ENCODE data around the gene TPGS2.

Gene TPGS2

DNA sequence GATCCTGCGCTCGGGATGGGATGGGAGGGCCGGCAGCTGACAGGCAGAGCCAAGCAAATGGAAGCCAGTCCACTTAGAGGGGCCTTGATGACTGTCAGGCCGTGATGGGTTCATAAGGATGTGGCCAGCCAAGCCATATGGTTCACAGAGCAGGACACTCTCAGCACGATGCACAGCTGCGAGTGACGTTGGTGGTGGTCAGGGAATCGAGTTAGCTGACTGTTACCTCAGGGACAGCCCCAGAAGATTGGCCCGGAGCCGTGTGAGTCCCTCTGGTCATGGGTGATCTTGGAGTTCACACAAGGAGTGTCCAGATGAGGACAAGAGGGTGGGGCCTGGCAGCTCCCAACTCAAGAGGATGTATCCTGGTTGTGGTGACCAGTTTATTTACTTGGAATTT, 70.2 kb downstream of the TPGS2 start:
- Histone ChIP-seq H3K23ac (ENCODE audit: low read length in 2 of 2) (no peak overlapping the region), H3K79me1 (replicated peaks; ENCODE audit: low read length, poor library complexity, severe bottlenecking) (peaks cover 2% of the 10 kb centered on the region), H2BK5ac (ENCODE audit: low read depth, low read length, poor library complexity, severe bottlenecking) (no peak overlapping the region), H3K27me3 (ENCODE audit: control insufficient read depth in 1 of 2, insufficient read depth in 1 of 2, low read length in 2 of 2) (no peaks in the 10 kb centered on the region), H2BK12ac (ENCODE audit: low read length in 2 of 2) (no peak overlapping the region), H2BK120ac (ENCODE audit: low read depth, low read length) (no peak overlapping the region), H3K14ac (ENCODE audit: low read length in 2 of 2) (no peak overlapping the region), H3K9ac (ENCODE audit: low read length) (no peak overlapping the region), H2BK15ac (ENCODE audit: low read depth, poor library complexity, severe bottlenecking) (no peak overlapping the region), H2AK5ac (ENCODE audit: low read length, severe bottlenecking) (no peak overlapping the region), H3K4me3 (ENCODE audit: insufficient read depth in 1 of 2, low read depth in 1 of 2, low read length in 2 of 2) (no peak overlapping the region), H2AFZ (ENCODE audit: low read depth, low read length) (no peak overlapping the region), H3K18ac (ENCODE audit: low read depth in 1 of 2, low read length in 2 of 2) (no peak overlapping the region), H4K91ac (ENCODE audit: low read length) (no peak overlapping the region), H3K27ac (ENCODE audit: low read length, poor library complexity, severe bottlenecking) (no peak overlapping the region), H3K4me1 (ENCODE audit: control insufficient read depth, insufficient read depth, low read depth, low read length) (peaks cover 4% of the 10 kb centered on the region), H4K8ac (ENCODE audit: low read length) (no peak overlapping the region), H3K4ac (ENCODE audit: low read depth in 1 of 2, low read length in 2 of 2) (no peak overlapping the region), H3K36me3 (ENCODE audit: control insufficient read depth in 1 of 2, insufficient read depth in 2 of 2, low read depth in 1 of 2, low read length in 2 of 2) (peaks cover 4 to 20% of the 10 kb centered on the region in 2 experiments), H3K9me3 (ENCODE audit: control insufficient read depth, low read length) (no peaks in the 10 kb centered on the region), H3K4me2 (ENCODE audit: low read length, poor library complexity, severe bottlenecking) (no peak overlapping the region)
- no peak for DNase-seq
- WGBS = 92% methylated on average over 10 of the region's 10 CpGs

DNA sequence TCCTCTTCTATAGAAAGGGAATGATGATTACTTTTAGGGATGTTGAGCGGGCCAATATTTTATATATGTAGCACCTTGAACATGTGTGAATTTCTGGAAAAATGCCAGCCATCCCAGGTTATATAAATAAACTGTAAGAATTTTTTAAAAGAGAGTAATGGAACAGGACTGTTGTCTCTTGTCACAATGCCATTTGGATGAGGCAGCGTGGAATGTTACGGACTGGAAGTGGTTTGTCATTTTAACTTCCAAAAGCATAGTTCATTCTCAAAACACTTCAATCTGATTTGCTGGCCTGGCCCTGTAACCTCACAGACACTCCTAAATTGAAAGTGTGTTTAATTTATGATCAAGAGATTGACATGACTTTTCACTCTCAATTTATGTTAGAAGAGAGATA, 70.8 kb downstream of the TPGS2 start:
- Histone ChIP-seq H3K79me1 (replicated peaks; ENCODE audit: low read length, poor library complexity, severe bottlenecking) (peaks cover 2% of the 10 kb centered on the region), H3K14ac (ENCODE audit: low read length in 2 of 2) (no peak overlapping the region), H3K18ac (ENCODE audit: low read depth in 1 of 2, low read length in 2 of 2) (no peak overlapping the region), H3K4me3 (ENCODE audit: insufficient read depth in 1 of 2, low read depth in 1 of 2, low read length in 2 of 2) (no peak overlapping the region), H3K23ac (ENCODE audit: low read length in 2 of 2) (no peak overlapping the region), H3K4me2 (ENCODE audit: low read length, poor library complexity, severe bottlenecking) (no peak overlapping the region), H3K27me3 (ENCODE audit: control insufficient read depth in 1 of 2, insufficient read depth in 1 of 2, low read length in 2 of 2) (no peaks in the 10 kb centered on the region), H2BK120ac (ENCODE audit: low read depth, low read length) (no peak overlapping the region), H4K8ac (ENCODE audit: low read length) (no peak overlapping the region), H3K9me3 (ENCODE audit: control insufficient read depth, low read length) (no peaks in the 10 kb centered on the region), H3K36me3 (ENCODE audit: control insufficient read depth in 1 of 2, insufficient read depth in 2 of 2, low read depth in 1 of 2, low read length in 2 of 2) (peaks cover 4 to 20% of the 10 kb centered on the region in 2 experiments), H2BK5ac (ENCODE audit: low read depth, low read length, poor library complexity, severe bottlenecking) (no peak overlapping the region), H2AFZ (ENCODE audit: low read depth, low read length) (no peak overlapping the region), H2BK12ac (ENCODE audit: low read length in 2 of 2) (no peak overlapping the region), H3K9ac (ENCODE audit: low read length) (no peak overlapping the region), H2BK15ac (ENCODE audit: low read depth, poor library complexity, severe bottlenecking) (no peak overlapping the region), H3K4me1 (ENCODE audit: control insufficient read depth, insufficient read depth, low read depth, low read length) (peaks cover 5% of the 10 kb centered on the region), H3K4ac (ENCODE audit: low read depth in 1 of 2, low read length in 2 of 2) (no peak overlapping the region), H4K91ac (ENCODE audit: low read length) (no peak overlapping the region), H2AK5ac (ENCODE audit: low read length, severe bottlenecking) (no peak overlapping the region), H3K27ac (ENCODE audit: low read length, poor library complexity, severe bottlenecking) (no peak overlapping the region)
- DNase-seq = no peak
- 86% methylated on average over 1 of the region's 3 CpGs for WGBS

DNA sequence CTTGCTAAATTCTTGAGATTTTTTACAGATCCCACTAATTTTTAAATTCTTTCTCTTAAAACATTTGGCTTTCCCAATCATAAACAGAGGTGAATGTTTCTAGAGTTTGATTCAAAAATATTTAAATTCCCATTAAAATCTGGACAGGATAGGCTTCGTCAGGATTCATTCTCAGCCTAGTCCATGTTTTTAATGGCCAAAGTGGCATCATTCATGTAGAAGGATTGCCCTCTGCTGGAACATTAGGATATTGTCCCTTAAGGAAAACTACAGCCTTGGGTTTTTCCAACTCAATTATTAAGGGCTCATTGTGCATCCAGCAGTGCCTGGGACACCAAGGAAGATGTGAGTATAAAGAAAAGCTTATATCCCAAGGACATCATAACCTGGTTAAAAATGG, 71.7 kb downstream of the TPGS2 start:
- Histone ChIP-seq H3K14ac (ENCODE audit: low read length in 2 of 2) (no peak overlapping the region), H2BK15ac (ENCODE audit: low read depth, poor library complexity, severe bottlenecking) (no peak overlapping the region), H3K36me3 (ENCODE audit: control insufficient read depth in 1 of 2, insufficient read depth in 2 of 2, low read depth in 1 of 2, low read length in 2 of 2) (peaks cover 4 to 17% of the 10 kb centered on the region in 2 experiments), H3K4me2 (ENCODE audit: low read length, poor library complexity, severe bottlenecking) (no peak overlapping the region), H3K79me1 (replicated peaks; ENCODE audit: low read length, poor library complexity, severe bottlenecking) (peaks cover 2% of the 10 kb centered on the region), H3K9ac (ENCODE audit: low read length) (no peak overlapping the region), H3K9me3 (ENCODE audit: control insufficient read depth, low read length) (no peaks in the 10 kb centered on the region), H3K27me3 (ENCODE audit: control insufficient read depth in 1 of 2, insufficient read depth in 1 of 2, low read length in 2 of 2) (no peaks in the 10 kb centered on the region), H3K4ac (ENCODE audit: low read depth in 1 of 2, low read length in 2 of 2) (no peak overlapping the region), H4K91ac (ENCODE audit: low read length) (no peak overlapping the region), H2BK5ac (ENCODE audit: low read depth, low read length, poor library complexity, severe bottlenecking) (no peak overlapping the region), H3K23ac (ENCODE audit: low read length in 2 of 2) (no peak overlapping the region), H2BK120ac (ENCODE audit: low read depth, low read length) (no peak overlapping the region), H3K4me3 (ENCODE audit: insufficient read depth in 1 of 2, low read depth in 1 of 2, low read length in 2 of 2) (no peak overlapping the region), H2AFZ (ENCODE audit: low read depth, low read length) (no peak overlapping the region), H3K4me1 (ENCODE audit: control insufficient read depth, insufficient read depth, low read depth, low read length) (peaks cover 7% of the 10 kb centered on the region), H2AK5ac (ENCODE audit: low read length, severe bottlenecking) (no peak overlapping the region), H3K27ac (ENCODE audit: low read length, poor library complexity, severe bottlenecking) (no peak overlapping the region), H2BK12ac (ENCODE audit: low read length in 2 of 2) (no peak overlapping the region), H3K18ac (ENCODE audit: low read depth in 1 of 2, low read length in 2 of 2) (no peak overlapping the region), H4K8ac (ENCODE audit: low read length) (no peak overlapping the region)
- peak; percentile 66 for DNase-seq
- WGBS = 0% methylated on average over 1 of the region's 1 CpG

DNA sequence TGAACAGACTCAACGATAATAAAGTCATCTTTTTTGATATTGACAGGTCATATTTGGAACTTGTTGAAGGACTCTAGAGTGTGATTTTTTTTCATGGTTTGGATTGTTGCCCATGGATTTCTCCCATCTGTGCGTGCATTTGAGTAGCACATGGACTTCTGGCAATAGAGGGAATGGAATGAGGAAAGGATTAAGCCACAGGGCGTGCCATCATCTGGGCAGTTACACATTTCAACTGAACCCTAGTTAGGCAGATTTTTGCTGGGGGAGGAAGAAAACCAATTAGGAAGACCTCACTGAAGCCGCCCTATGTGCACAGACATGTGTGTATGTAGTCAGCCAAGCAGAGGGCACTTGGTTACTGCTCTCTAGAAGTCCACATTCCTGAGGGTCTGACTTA, 72.6 kb downstream of the TPGS2 start:
- Histone ChIP-seq H2BK120ac (ENCODE audit: low read depth, low read length) (no peak overlapping the region), H3K27me3 (ENCODE audit: control insufficient read depth in 1 of 2, insufficient read depth in 1 of 2, low read length in 2 of 2) (no peaks in the 10 kb centered on the region), H3K9ac (ENCODE audit: low read length) (peak overlapping the region; percentile 18), H3K4me3 (ENCODE audit: insufficient read depth in 1 of 2, low read depth in 1 of 2, low read length in 2 of 2) (no peak overlapping the region), H3K23ac (ENCODE audit: low read length in 2 of 2) (no peak overlapping the region), H3K18ac (ENCODE audit: low read depth in 1 of 2, low read length in 2 of 2) (no peak overlapping the region), H3K14ac (ENCODE audit: low read length in 2 of 2) (no peak overlapping the region), H3K4me2 (ENCODE audit: low read length, poor library complexity, severe bottlenecking) (no peak overlapping the region), H3K4me1 (ENCODE audit: control insufficient read depth, insufficient read depth, low read depth, low read length) (peaks cover 5% of the 10 kb centered on the region), H2AFZ (ENCODE audit: low read depth, low read length) (no peak overlapping the region), H3K79me1 (replicated peaks; ENCODE audit: low read length, poor library complexity, severe bottlenecking) (peaks cover 2% of the 10 kb centered on the region), H2BK12ac (ENCODE audit: low read length in 2 of 2) (no peak overlapping the region), H3K4ac (ENCODE audit: low read depth in 1 of 2, low read length in 2 of 2) (no peak overlapping the region), H4K91ac (ENCODE audit: low read length) (no peak overlapping the region), H3K27ac (ENCODE audit: low read length, poor library complexity, severe bottlenecking) (no peak overlapping the region), H4K8ac (ENCODE audit: low read length) (no peak overlapping the region), H2BK5ac (ENCODE audit: low read depth, low read length, poor library complexity, severe bottlenecking) (no peak overlapping the region), H2AK5ac (ENCODE audit: low read length, severe bottlenecking) (no peak overlapping the region), H3K9me3 (ENCODE audit: control insufficient read depth, low read length) (no peaks in the 10 kb centered on the region), H2BK15ac (ENCODE audit: low read depth, poor library complexity, severe bottlenecking) (no peak overlapping the region), H3K36me3 (ENCODE audit: control insufficient read depth in 1 of 2, insufficient read depth in 2 of 2, low read depth in 1 of 2, low read length in 2 of 2) (peaks cover 4 to 10% of the 10 kb centered on the region in 2 experiments)
- DNase-seq = no peak
- 88% methylated on average over 4 of the region's 4 CpGs for WGBS
